Spleen (tissue), 11 donors: ENCODE measurements around the gene C17orf78. TPM values are rescaled to one million over a fixed set of nuclear protein-coding genes. Genes with fewer than 3 reads are reported as not detected.

Experiments used
- DNase-seq: peaks from one replicate; pipeline ENCODE4 v3.0.0-alpha.2; 2020
- H3K27ac ChIP-seq, 8 donors: fragments of 200-600 bp; sonication (generic) in 7 of 8; 1 replicate in 4 of 8; 2 replicates in 4 of 8; pipeline versions ENCODE4 v1.5.0 to v1.8.0; 2016 to 2021; ENCODE audit warnings: inconsistent platforms in 4 of 8, mild to moderate bottlenecking in 4 of 8, moderate library complexity in 1 of 8
- H3K27me3 ChIP-seq, 7 donors: fragments of 200-600 bp; sonication (generic) in 6 of 7; replicated peaks in 1 of 7; 1 replicate in 4 of 7; 2 replicates in 3 of 7; pipeline versions ENCODE4 v1.5.0 to v1.8.0; 2016 to 2021; ENCODE audit warnings: inconsistent platforms in 3 of 7, mild to moderate bottlenecking in 1 of 7
- H3K36me3 ChIP-seq, 6 donors: fragments of 200-600 bp; sonication (generic) in 5 of 6; 1 replicate in 4 of 6; 2 replicates in 2 of 6; pipeline versions ENCODE4 v1.5.0 to v1.8.0; 2016 to 2021; ENCODE audit warnings: inconsistent platforms in 2 of 6
- H3K4me1 ChIP-seq, 6 donors: fragments of 200-600 bp; sonication (generic) in 5 of 6; 1 replicate in 3 of 6; 2 replicates in 3 of 6; pipeline versions ENCODE4 v1.5.0 to v1.8.0; 2016 to 2021; ENCODE audit warnings: inconsistent platforms in 3 of 6
- H3K4me3 ChIP-seq, 8 donors: fragments of 200-600 bp; sonication (generic) in 7 of 8; 1 replicate in 4 of 8; 2 replicates in 4 of 8; pipeline versions ENCODE4 v1.5.0 to v1.8.0; 2016 to 2021; ENCODE audit warnings: inconsistent platforms in 4 of 8, mild to moderate bottlenecking in 4 of 8, moderate library complexity in 2 of 8
- H3K9me3 ChIP-seq, 8 donors: fragments of 200-600 bp; sonication (generic) in 7 of 8; 1 replicate in 4 of 8; 2 replicates in 4 of 8; pipeline versions ENCODE4 v1.5.0 to v1.8.0; 2016 to 2021; ENCODE audit warnings: inconsistent platforms in 4 of 8
- POLR2A ChIP-seq, 3 donors: fragments of 450-650 bp; IDR thresholded peaks; one replicate each; pipeline ENCODE4 v1.5.1; 2017; ENCODE audit warnings: antibody characterized with exemption in 3 of 3, mild to moderate bottlenecking in 1 of 3
- POLR2AphosphoS5 ChIP-seq, 3 donors: sonication (generic); formaldehyde crosslinking; IDR thresholded peaks; one replicate each; pipeline ENCODE4 v1.5.1; 2017; ENCODE audit warnings: antibody characterized with exemption in 3 of 3
- WGBS, 5 donors: extraction: QIAGEN DNeasy Blood & Tissue Kit in 3 of 5; methylation state at CpG; one replicate each; pipeline versions ENCODE4 v1.1.5 to v1.1.7; 2013 to 2018; 5-methylcytosine and 5-hydroxymethylcytosine counted together
- intact Hi-C: fragments of 100-400 bp; cut with DNase I; formaldehyde crosslinking; loops from one replicate; pipeline ENCODE4 v1.15.0; 2023; ENCODE audit warnings: low total_unique reads
- polyA plus RNA-seq, 3 donors: library from polyadenylated mRNA; stranded (reverse); fragments of 200-250 nt; gene quantifications; one replicate each; pipeline ENCODE4 v1.2.1, GENCODE V29; 2013
- total RNA-seq, 7 donors: library from RNA; depleted of rRNA in 3 of 7; stranded (reverse); fragments of >200 nt in 3 of 7; fragmentation: NEBNext Ultra II Directional in 4 of 7; extraction: Animal tissue kit (Norgen Biotek cat#: 25700) in 4 of 7; gene quantifications; one replicate each; pipeline versions ENCODE4 v1.1.0 to v1.2.1, GENCODE V29; 2016 to 2021
- TF ChIP-seq, protein P1 (sequence below), 11 experiments: fragments of 200-600 bp in 7 of 11; fragments of 450-650 bp in 4 of 11; sonication (generic) in 4 of 11; IDR thresholded peaks in 8 of 11; conservative IDR thresholded peaks in 3 of 11; 1 replicate in 7 of 11; 2 replicates in 4 of 11; pipeline versions ENCODE4 v1.4.0 to v1.8.0; 2016 to 2021; ENCODE audit warnings: antibody characterized with exemption in 11 of 11, inconsistent platforms in 4 of 11, mild to moderate bottlenecking in 1 of 11
- donor health status: healthy with polysubstance abuse.
- donor health status: DM: no; HTN: no; CAD: no; lungs with moderate emphysema.
- donor health status: DM: no; HTN: no; CAD: no.
- donor health status: Bipolar disorder and iron deficiency.
- donor health status: healthy.
- donor health status: DM: no; HTN: no; CAD: no.
- donor health status: DM: yes; HTN: yes; CAD: no.

The C17orf78 gene
- total and polyA plus RNA-seq, 10 donors: not detected

DNA sequence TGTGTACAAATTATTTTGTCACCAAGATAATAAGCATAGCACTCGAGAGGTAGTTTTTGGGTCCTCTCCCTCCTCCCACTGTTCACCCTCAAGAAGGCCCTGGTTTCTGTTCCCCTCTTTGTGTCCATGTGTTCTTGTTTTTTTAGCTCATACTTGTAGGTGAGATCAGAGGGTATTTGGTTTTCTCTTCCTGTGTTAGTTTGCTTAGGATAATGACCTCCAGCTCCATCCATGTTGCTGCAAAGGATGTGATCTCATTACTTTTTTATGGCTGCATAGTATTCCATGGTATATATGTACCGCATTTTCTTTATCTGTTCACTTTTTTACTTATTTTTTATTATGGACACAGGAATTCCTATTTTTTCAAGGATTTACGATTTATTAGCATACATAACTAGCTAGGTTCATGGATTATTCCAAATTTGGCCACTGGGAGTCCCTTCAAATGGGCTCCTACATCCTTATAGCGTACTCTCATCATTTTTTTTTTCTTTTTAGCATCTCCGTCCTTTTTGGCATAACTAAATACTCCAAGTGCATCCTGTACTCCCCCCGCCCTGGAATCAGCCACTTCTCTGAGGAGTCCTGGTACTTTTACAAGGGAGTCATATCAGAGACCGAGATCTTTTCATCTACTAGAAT, 38.2 kb downstream of the C17orf78 start:
- Histone ChIP-seq H3K9me3 (no peaks in the 10 kb centered on the region), H3K4me3 (no peak overlapping the region), H3K4me1 (peaks cover 0 to 22% (median 0%) of the 10 kb centered on the region in 6 donors), H3K27me3 (no peaks in the 10 kb centered on the region), H3K36me3 (peaks cover 0 to 85% (median 59%) of the 10 kb centered on the region in 6 donors), H3K27ac (no peak overlapping the region)
- WGBS, 5 donors: 91 to 96% (median 93%) methylated on average over 7 of the region's 7 CpGs
- TF ChIP-seq POLR2AphosphoS5 (IDR thresholded peaks at IDR 0.05) (no peak), POLR2A (IDR thresholded peaks at IDR 0.05) (no peak)
- TF ChIP-seq, protein P1, sequence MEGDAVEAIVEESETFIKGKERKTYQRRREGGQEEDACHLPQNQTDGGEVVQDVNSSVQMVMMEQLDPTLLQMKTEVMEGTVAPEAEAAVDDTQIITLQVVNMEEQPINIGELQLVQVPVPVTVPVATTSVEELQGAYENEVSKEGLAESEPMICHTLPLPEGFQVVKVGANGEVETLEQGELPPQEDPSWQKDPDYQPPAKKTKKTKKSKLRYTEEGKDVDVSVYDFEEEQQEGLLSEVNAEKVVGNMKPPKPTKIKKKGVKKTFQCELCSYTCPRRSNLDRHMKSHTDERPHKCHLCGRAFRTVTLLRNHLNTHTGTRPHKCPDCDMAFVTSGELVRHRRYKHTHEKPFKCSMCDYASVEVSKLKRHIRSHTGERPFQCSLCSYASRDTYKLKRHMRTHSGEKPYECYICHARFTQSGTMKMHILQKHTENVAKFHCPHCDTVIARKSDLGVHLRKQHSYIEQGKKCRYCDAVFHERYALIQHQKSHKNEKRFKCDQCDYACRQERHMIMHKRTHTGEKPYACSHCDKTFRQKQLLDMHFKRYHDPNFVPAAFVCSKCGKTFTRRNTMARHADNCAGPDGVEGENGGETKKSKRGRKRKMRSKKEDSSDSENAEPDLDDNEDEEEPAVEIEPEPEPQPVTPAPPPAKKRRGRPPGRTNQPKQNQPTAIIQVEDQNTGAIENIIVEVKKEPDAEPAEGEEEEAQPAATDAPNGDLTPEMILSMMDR (IDR thresholded peaks at IDR 0.05 in 8 of 11, conservative IDR thresholded peaks at IDR 0.05 in 3 of 11): no peak
- intact Hi-C loops: no loop called here
- no peak for DNase-seq

DNA sequence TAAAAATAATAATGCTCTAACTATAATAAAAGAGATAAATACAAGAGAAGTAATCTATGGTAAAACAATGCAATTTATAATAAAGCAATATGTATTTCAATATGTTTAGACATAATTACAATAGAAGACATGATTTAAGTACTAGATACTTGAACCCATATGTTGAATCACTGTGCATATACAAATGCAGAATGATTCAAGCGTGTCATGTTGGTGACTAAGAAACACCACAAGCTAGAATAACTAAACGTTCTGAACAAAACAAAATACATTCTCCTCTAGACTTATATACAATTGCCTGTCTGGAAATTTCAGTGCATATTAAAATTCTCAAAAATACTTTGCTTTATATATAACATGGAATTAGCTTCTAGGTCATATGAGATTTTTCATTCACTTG, 42.1 kb downstream of the C17orf78 start:
- TF ChIP-seq POLR2AphosphoS5 (IDR thresholded peaks at IDR 0.05): no peak
- TF ChIP-seq, protein P1 (IDR thresholded peaks at IDR 0.05 in 8 of 11, conservative IDR thresholded peaks at IDR 0.05 in 3 of 11): no peak
- no peak for TF ChIP-seq POLR2A (IDR thresholded peaks at IDR 0.05)
- H3K27ac ChIP-seq: no peak overlapping the region
- H3K36me3 ChIP-seq: peaks cover 0 to 98% (median 47%) of the 10 kb centered on the region in 6 donors
- no peaks in the 10 kb centered on the region for H3K9me3 ChIP-seq
- no peak for DNase-seq
- 78 to 85% (median 83%) methylated on average over 2 of the region's 2 CpGs for WGBS, 5 donors
- H3K4me1 ChIP-seq: peaks cover 0 to 9% (median 0%) of the 10 kb centered on the region in 6 donors
- intact Hi-C loops: no loop called here
- H3K27me3 ChIP-seq: no peaks in the 10 kb centered on the region
- H3K4me3 ChIP-seq: no peak overlapping the region

DNA sequence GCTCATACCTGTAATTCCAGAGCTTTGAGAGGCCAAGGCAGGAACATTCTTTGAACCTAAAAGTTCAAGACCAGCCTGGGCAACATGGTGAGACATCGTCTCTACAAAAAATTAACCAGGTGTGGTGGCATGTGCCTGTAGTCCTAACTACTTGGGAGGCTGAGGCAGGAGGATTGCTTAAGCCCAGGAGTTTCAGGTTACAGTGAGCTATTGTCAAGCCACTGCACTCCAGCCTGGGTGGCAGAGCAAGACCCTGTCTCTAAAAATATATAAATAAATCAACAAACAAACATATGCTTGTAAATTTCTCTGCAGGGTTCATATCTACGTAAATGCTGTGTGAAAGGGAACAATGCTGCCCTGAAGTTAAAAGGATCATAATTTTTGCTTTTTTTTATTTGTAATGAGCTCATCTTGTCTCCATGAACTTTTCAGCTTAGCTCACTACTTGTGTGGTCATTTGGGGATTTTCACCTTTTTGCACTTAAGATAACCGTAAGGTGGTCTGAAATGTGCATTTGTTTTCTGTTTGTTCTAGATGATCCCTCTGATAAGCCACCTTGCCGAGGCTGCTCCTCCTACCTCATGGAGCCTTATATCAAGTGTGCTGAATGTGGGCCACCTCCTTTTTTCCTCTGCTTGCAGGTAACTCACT, 47.3 kb downstream of the C17orf78 start:
- no peaks in the 10 kb centered on the region for H3K9me3 ChIP-seq
- no peaks in the 10 kb centered on the region for H3K4me1 ChIP-seq
- H3K36me3 ChIP-seq: peaks cover 5 to 98% (median 58%) of the 10 kb centered on the region in 6 donors
- WGBS, 5 donors: 74 to 93% (median 82%) methylated on average over 4 of the region's 4 CpGs
- no peaks in the 10 kb centered on the region for H3K27me3 ChIP-seq
- DNase-seq: no peak
- no peak overlapping the region for H3K27ac ChIP-seq
- no peak overlapping the region for H3K4me3 ChIP-seq
- intact Hi-C loops: no loop called here
- TF ChIP-seq, protein P1 (IDR thresholded peaks at IDR 0.05 in 8 of 11, conservative IDR thresholded peaks at IDR 0.05 in 3 of 11): no peak

DNA sequence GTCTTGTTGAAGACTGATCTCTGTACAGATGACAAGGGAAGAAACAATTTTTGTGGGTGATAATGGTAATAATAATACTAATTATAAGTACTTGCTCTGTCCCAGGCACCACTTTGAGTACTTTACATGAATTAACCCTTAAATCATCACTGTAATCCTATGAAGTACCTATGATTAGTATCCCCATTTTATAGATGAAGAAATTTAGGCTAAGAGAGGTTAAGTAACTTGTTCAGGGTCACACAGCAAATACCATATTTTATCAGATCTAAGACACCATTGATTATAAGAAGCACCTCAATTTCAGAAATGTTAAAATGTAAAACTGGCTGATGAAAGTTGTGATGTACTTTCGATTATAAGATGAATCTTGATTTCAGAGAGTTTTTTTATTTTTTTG, 49.5 kb downstream of the C17orf78 start:
- H3K36me3 ChIP-seq: peaks cover 5 to 99% (median 65%) of the 10 kb centered on the region in 6 donors
- TF ChIP-seq, protein P1 (IDR thresholded peaks at IDR 0.05 in 8 of 11, conservative IDR thresholded peaks at IDR 0.05 in 3 of 11): no peak
- TF ChIP-seq POLR2AphosphoS5 (IDR thresholded peaks at IDR 0.05): no peak
- no peak for TF ChIP-seq POLR2A (IDR thresholded peaks at IDR 0.05)
- intact Hi-C loops: no loop called here
- DNase-seq: no peak
- H3K4me1 ChIP-seq: no peaks in the 10 kb centered on the region
- H3K27me3 ChIP-seq: no peaks in the 10 kb centered on the region
- 93 to 100% (median 94%) methylated on average over 1 of the region's 1 CpG for WGBS, 5 donors
- no peaks in the 10 kb centered on the region for H3K9me3 ChIP-seq
- H3K4me3 ChIP-seq: no peak overlapping the region
- H3K27ac ChIP-seq: no peak overlapping the region
